Common myeloid progenitor, CD34-positive (primary cell): ENCODE data around the gene PPP6R3.

Source experiments
- CTCF ChIA-PET: fragments of 350-600 bp; sonication (Branson Sonifier 250); formaldehyde crosslinking; loops from one replicate; lab custom pipeline; 2021; ENCODE audit warnings: antibody characterized with exemption; lab: Charles Lee
- POLR2A ChIA-PET: fragments of 350-600 bp; sonication (Branson Sonifier 250); formaldehyde crosslinking; loops from one replicate; lab custom pipeline; 2021; ENCODE audit warnings: antibody characterized with exemption; lab: Charles Lee
- DNase-seq, 3 donors: peaks; one replicate each; pipeline versions ENCODE4 v3.0.0 to v3.0.0-alpha.2; 2013
- H3K27ac ChIP-seq, 2 experiments: 1 replicate in 1 of 2; 2 replicates in 1 of 2; pipeline ENCODE4 v1.7.0; 2013; ENCODE audit warnings: inconsistent platforms in 2 of 2, low read length in 2 of 2, mild to moderate bottlenecking in 2 of 2, low read depth in 1 of 2, moderate library complexity in 1 of 2; ENCODE audit not compliant: severe bottlenecking in 2 of 2, insufficient read depth in 1 of 2, poor library complexity in 1 of 2
- H3K27me3 ChIP-seq, 5 experiments: replicated peaks in 2 of 5; 1 replicate in 3 of 5; 2 replicates in 2 of 5; pipeline versions ENCODE4 v1.6.1 to v1.7.0; 2013; ENCODE audit warnings: low read length in 4 of 5, mild to moderate bottlenecking in 2 of 5, moderate library complexity in 2 of 5, inconsistent platforms in 1 of 5; ENCODE audit not compliant: insufficient read depth in 5 of 5, control insufficient read depth in 4 of 5
- H3K36me3 ChIP-seq, 4 experiments: 1 replicate in 2 of 4; 2 replicates in 2 of 4; pipeline versions ENCODE4 v1.6.1 to v1.7.0; 2013; ENCODE audit warnings: low read length in 3 of 4, control low read depth in 1 of 4, mild to moderate bottlenecking in 1 of 4; ENCODE audit not compliant: control insufficient read depth in 4 of 4, insufficient read depth in 4 of 4
- H3K4me1 ChIP-seq, 4 experiments: 1 replicate in 3 of 4; 2 replicates in 1 of 4; pipeline versions ENCODE4 v1.6.1 to v1.7.1; 2013; ENCODE audit warnings: low read length in 3 of 4, mild to moderate bottlenecking in 3 of 4, control low read depth in 1 of 4, inconsistent platforms in 1 of 4, moderate library complexity in 1 of 4; ENCODE audit not compliant: control insufficient read depth in 4 of 4, insufficient read depth in 4 of 4; ENCODE audit errors: control extremely low read depth in 1 of 4
- H3K4me3 ChIP-seq, 7 experiments: 1 replicate in 4 of 7; 2 replicates in 3 of 7; pipeline versions ENCODE4 v1.5.1 to v1.7.0; 2013; ENCODE audit warnings: mild to moderate bottlenecking in 7 of 7, low read length in 6 of 7, moderate library complexity in 6 of 7, inconsistent platforms in 2 of 7, low read depth in 2 of 7, control low read depth in 1 of 7; ENCODE audit not compliant: insufficient read depth in 4 of 7, control insufficient read depth in 1 of 7; ENCODE audit errors: extremely low read depth in 1 of 7
- H3K9me3 ChIP-seq, 5 experiments: 1 replicate in 4 of 5; 2 replicates in 1 of 5; pipeline versions ENCODE4 v1.6.1 to v1.7.1; 2013; ENCODE audit warnings: low read length in 4 of 5, mild to moderate bottlenecking in 2 of 5, inconsistent platforms in 1 of 5, low read depth in 1 of 5, moderate library complexity in 1 of 5; ENCODE audit not compliant: control insufficient read depth in 4 of 5, insufficient read depth in 2 of 5; ENCODE audit errors: control extremely low read depth in 1 of 5
- WGBS: methylation state at CpG from one replicate; pipeline ENCODE4 v1.1.5; 2013; ENCODE audit not compliant: insufficient coverage; 5-methylcytosine and 5-hydroxymethylcytosine counted together

The PPP6R3 gene

GRCh38 chr11:68500206-68500605 lies 39.7 kb downstream of the PPP6R3 start:
- Histone ChIP-seq H3K36me3 (peaks cover 0 to 3% (median 0%) of the 10 kb centered on the region in 4 experiments), H3K4me1 (peaks cover 23 to 71% (median 50%) of the 10 kb centered on the region in 4 experiments), H3K9me3 (no peaks in the 10 kb centered on the region), H3K4me3 (no peak overlapping the region), H3K27me3 (no peaks in the 10 kb centered on the region), H3K27ac (no peak overlapping the region)
- 90% methylated on average over 2 of the region's 2 CpGs for WGBS
- ChIA-PET POLR2A (no interaction called here), CTCF (no interaction called here)
- DNase-seq = no peak

GRCh38 chr11:68501813-68502212 lies 41.3 kb downstream of the PPP6R3 start:
- DNase-seq = no peak
- Histone ChIP-seq H3K27me3 (no peaks in the 10 kb centered on the region), H3K4me3 (no peak overlapping the region), H3K4me1 (peaks cover 25 to 81% (median 59%) of the 10 kb centered on the region in 4 experiments), H3K9me3 (no peaks in the 10 kb centered on the region), H3K27ac (peak overlapping the region in 1 of 2 experiments; percentile 94), H3K36me3 (peaks cover 0 to 3% (median 0%) of the 10 kb centered on the region in 4 experiments)
- CTCF ChIA-PET = interaction anchor here (1.0 to 1.2 kb wide), 3 partner anchors 9 to 12 kb away, joined by 3 to 7 read pairs (median 3); no protein-coding TSS in a partner anchor
- POLR2A ChIA-PET = no interaction called here
- 100% methylated on average over 2 of the region's 6 CpGs for WGBS

- H3K27me3 ChIP-seq = no peaks in the 10 kb centered on the region
- peaks cover 20 to 79% (median 59%) of the 10 kb centered on the region in 4 experiments for H3K4me1 ChIP-seq
- ChIA-PET POLR2A (no interaction called here), CTCF (interaction anchor here (1.2 kb wide), 1 partner anchor 11 kb away, joined by 4 read pairs; no protein-coding TSS in a partner anchor)
- peak overlapping the region in 2 of 7 experiments; percentile 19 to 40 for H3K4me3 ChIP-seq
- DNase-seq = peak; percentile 83 to 95 (median 92)
- 24% methylated on average over 9 of the region's 9 CpGs for WGBS
- peaks cover 0 to 3% (median 0%) of the 10 kb centered on the region in 4 experiments for H3K36me3 ChIP-seq
- no peaks in the 10 kb centered on the region for H3K9me3 ChIP-seq
- H3K27ac ChIP-seq = peak overlapping the region; percentile 71 to 94
Measured at GRCh38 chr11:68503251-68503687, 42.7 kb downstream of the PPP6R3 start.

GRCh38 chr11:68503792-68504191 lies 43.2 kb downstream of the PPP6R3 start:
- DNase-seq = no peak
- Histone ChIP-seq H3K27ac (peak overlapping the region; percentile 71 to 94), H3K27me3 (no peaks in the 10 kb centered on the region), H3K36me3 (peaks cover 0 to 3% (median 0%) of the 10 kb centered on the region in 4 experiments), H3K9me3 (no peaks in the 10 kb centered on the region), H3K4me3 (peak overlapping the region in 1 of 7 experiments; percentile 40), H3K4me1 (peaks cover 18 to 79% (median 60%) of the 10 kb centered on the region in 4 experiments)
- WGBS = 100% methylated on average over 1 of the region's 3 CpGs
- ChIA-PET CTCF (interaction anchor here (1.2 kb wide), 2 partner anchors 10 to 25 kb away, joined by 4 read pairs; no protein-coding TSS in a partner anchor), POLR2A (no interaction called here)

GRCh38 chr11:68504432-68505066 lies 44.0 kb downstream of the PPP6R3 start:
- DNase-seq = no peak
- H3K9me3 ChIP-seq = no peaks in the 10 kb centered on the region
- peak overlapping the region; percentile 52 to 94 for H3K27ac ChIP-seq
- ChIA-PET CTCF (interaction anchor here (0.8 to 1.8 kb wide), 7 partner anchors 9 to 66 kb away, joined by 3 to 6 read pairs (median 4); no protein-coding TSS in a partner anchor), POLR2A (interaction anchor here (0.9 kb wide), 1 partner anchor 60 kb away, joined by 3 read pairs; no protein-coding TSS in a partner anchor)
- 71% methylated on average over 2 of the region's 6 CpGs for WGBS
- peaks cover 15 to 76% (median 59%) of the 10 kb centered on the region in 4 experiments for H3K4me1 ChIP-seq
- no peak overlapping the region for H3K4me3 ChIP-seq
- H3K27me3 ChIP-seq = no peaks in the 10 kb centered on the region
- H3K36me3 ChIP-seq = peaks cover 0 to 3% (median 0%) of the 10 kb centered on the region in 4 experiments

- Histone ChIP-seq H3K27me3 (no peaks in the 10 kb centered on the region), H3K4me3 (peak overlapping the region in 3 of 7 experiments; percentile 8 to 39 (median 15)), H3K9me3 (no peaks in the 10 kb centered on the region), H3K36me3 (peaks cover 0 to 3% (median 0%) of the 10 kb centered on the region in 4 experiments), H3K27ac (peak overlapping the region in 1 of 2 experiments; percentile 94), H3K4me1 (peaks cover 15 to 66% (median 51%) of the 10 kb centered on the region in 4 experiments)
- POLR2A ChIA-PET = interaction anchor here (0.5 kb wide), 1 partner anchor 98 kb away, joined by 3 read pairs; no protein-coding TSS in a partner anchor
- CTCF ChIA-PET = interaction anchor here (0.9 to 1.8 kb wide), 4 partner anchors 10 to 65 kb away, joined by 4 to 6 read pairs (median 4); no protein-coding TSS in a partner anchor
- 0% methylated on average over 2 of the region's 2 CpGs for WGBS
- DNase-seq = peak in 2 of 3 donors; percentile 21 to 40
Measured at GRCh38 chr11:68505596-68505995, 45.0 kb downstream of the PPP6R3 start.
